T-helper 1 cell treated with Interleukin-12 subunit alpha and Interleukin-12 subunit beta and Interleukin-4 antibody, amounts not matched to agents 30 μg/mL and 1 μg/mL, for 36 hours (primary cell): ENCODE data around the gene TNFSF9.
A peak's percentile ranks its signal among the peaks of the same experiment; 100 is the strongest.
"Not testable (repeated sequence)": the region's sequence is repeated elsewhere in the genome, so short reads cannot be mapped to it uniquely, and the experiment has no call there.

Experiments
- H3K27ac Mint-ChIP-seq: one replicate; pipeline ENCODE4 v1.8.0; 2021; ENCODE audit warnings: mild to moderate bottlenecking, mixed read lengths
- H3K27me3 Mint-ChIP-seq: one replicate; pipeline ENCODE4 v1.8.0; 2021; ENCODE audit warnings: low read depth, mixed read lengths
- H3K36me3 Mint-ChIP-seq: one replicate; pipeline ENCODE4 v1.8.0; 2021; ENCODE audit warnings: low read depth, mixed read lengths
- H3K4me1 Mint-ChIP-seq: one replicate; pipeline ENCODE4 v1.8.0; 2021; ENCODE audit warnings: low read depth, mixed read lengths
- H3K4me3 Mint-ChIP-seq: one replicate; pipeline ENCODE4 v1.8.0; 2021; ENCODE audit warnings: mild to moderate bottlenecking, moderate library complexity, mixed read lengths
- H3K9me3 Mint-ChIP-seq: one replicate; pipeline ENCODE4 v1.8.0; 2021; ENCODE audit warnings: mixed read lengths

The TNFSF9 gene

GRCh38 chr19:6533746-6534418 is 3.1 kb downstream of the TNFSF9 start:
- Mint-ChIP-seq H3K4me1 (peaks cover 47% of the 10 kb centered on the region), H3K4me3 (no peak overlapping the region), H3K9me3 (no peaks in the 10 kb centered on the region), H3K27ac (no peak overlapping the region), H3K36me3 (peaks cover 14% of the 10 kb centered on the region), H3K27me3 (peaks cover 31% of the 10 kb centered on the region)

- H3K4me3 Mint-ChIP-seq: no peak overlapping the region
- H3K9me3 Mint-ChIP-seq: no peaks in the 10 kb centered on the region
- peaks cover 26% of the 10 kb centered on the region for H3K27me3 Mint-ChIP-seq
- H3K27ac Mint-ChIP-seq: no peak overlapping the region
- H3K36me3 Mint-ChIP-seq: peaks cover 16% of the 10 kb centered on the region
- H3K4me1 Mint-ChIP-seq: peaks cover 43% of the 10 kb centered on the region
Measured at GRCh38 chr19:6534451-6535093, 3.7 kb downstream of the TNFSF9 start.

- Mint-ChIP-seq H3K27ac (peak overlapping the region; percentile 79), H3K27me3 (peaks cover 16% of the 10 kb centered on the region), H3K9me3 (no peaks in the 10 kb centered on the region), H3K36me3 (peaks cover 16% of the 10 kb centered on the region), H3K4me3 (no peak overlapping the region), H3K4me1 (peaks cover 32% of the 10 kb centered on the region)
Measured at GRCh38 chr19:6535558-6536137, 4.8 kb downstream of the TNFSF9 start.

- no peak overlapping the region for H3K27ac Mint-ChIP-seq
- H3K27me3 Mint-ChIP-seq: peaks cover 3% of the 10 kb centered on the region
- no peak overlapping the region for H3K4me3 Mint-ChIP-seq
- H3K9me3 Mint-ChIP-seq: no peaks in the 10 kb centered on the region
- H3K36me3 Mint-ChIP-seq: peaks cover 10% of the 10 kb centered on the region
- peaks cover 17% of the 10 kb centered on the region for H3K4me1 Mint-ChIP-seq
Measured at GRCh38 chr19:6539514-6539913, 8.7 kb downstream of the TNFSF9 start.

- Mint-ChIP-seq H3K27me3 (peaks cover 3% of the 10 kb centered on the region), H3K4me1 (peaks cover 11% of the 10 kb centered on the region), H3K36me3 (peaks cover 6% of the 10 kb centered on the region), H3K27ac (no peak overlapping the region), H3K9me3 (no peaks in the 10 kb centered on the region), H3K4me3 (no peak overlapping the region)
Measured at GRCh38 chr19:6540918-6541689, 10.3 kb downstream of the TNFSF9 start.

- Mint-ChIP-seq H3K27ac (peak overlapping the region; percentile 49), H3K4me3 (no peak overlapping the region), H3K4me1 (no peaks in the 10 kb centered on the region)
Measured at GRCh38 chr19:6543866-6544347, 13.1 kb downstream of the TNFSF9 start.

GRCh38 chr19:6550679-6551078 is 19.9 kb downstream of the TNFSF9 start:
- not testable (repeated sequence) for H3K36me3 Mint-ChIP-seq, H3K4me1 Mint-ChIP-seq, H3K4me3 Mint-ChIP-seq, H3K27me3 Mint-ChIP-seq, H3K9me3 Mint-ChIP-seq, H3K27ac Mint-ChIP-seq

More at GRCh38 chr19:6543866-6544347, 13.1 kb downstream of the TNFSF9 start:
- H3K36me3 Mint-ChIP-seq: peaks cover 2% of the 10 kb centered on the region
- H3K9me3 Mint-ChIP-seq: peaks cover 4% of the 10 kb centered on the region
- H3K27me3 Mint-ChIP-seq: peaks cover 3% of the 10 kb centered on the region

- Mint-ChIP-seq H3K36me3 (no peaks in the 10 kb centered on the region), H3K4me1 (peaks cover 3% of the 10 kb centered on the region), H3K27ac (no peak overlapping the region), H3K27me3 (no peaks in the 10 kb centered on the region), H3K9me3 (peaks cover 4% of the 10 kb centered on the region), H3K4me3 (no peak overlapping the region)
Measured at GRCh38 chr19:6551091-6551490, 20.3 kb downstream of the TNFSF9 start.

GRCh38 chr19:6551607-6552450 is 21.0 kb downstream of the TNFSF9 start:
- Mint-ChIP-seq H3K36me3 (no peaks in the 10 kb centered on the region), H3K27ac (no peak overlapping the region), H3K4me3 (no peak overlapping the region), H3K9me3 (peaks cover 4% of the 10 kb centered on the region), H3K27me3 (no peaks in the 10 kb centered on the region), H3K4me1 (peaks cover 4% of the 10 kb centered on the region)

GRCh38 chr19:6556043-6556449 is 25.2 kb downstream of the TNFSF9 start:
- no peak overlapping the region for H3K4me3 Mint-ChIP-seq
- no peaks in the 10 kb centered on the region for H3K9me3 Mint-ChIP-seq
- no peaks in the 10 kb centered on the region for H3K27me3 Mint-ChIP-seq

GRCh38 chr19:6556480-6557195 is 25.8 kb downstream of the TNFSF9 start:
- H3K27me3 Mint-ChIP-seq: peaks cover under 1% of the 10 kb centered on the region
- H3K9me3 Mint-ChIP-seq: no peaks in the 10 kb centered on the region
- H3K36me3 Mint-ChIP-seq: no peaks in the 10 kb centered on the region
- no peak overlapping the region for H3K27ac Mint-ChIP-seq
- no peak overlapping the region for H3K4me3 Mint-ChIP-seq
- peaks cover 12% of the 10 kb centered on the region for H3K4me1 Mint-ChIP-seq

More at GRCh38 chr19:6556043-6556449, 25.2 kb downstream of the TNFSF9 start:
- Mint-ChIP-seq H3K4me1 (peaks cover 12% of the 10 kb centered on the region), H3K27ac (no peak overlapping the region), H3K36me3 (no peaks in the 10 kb centered on the region)

- H3K4me1 Mint-ChIP-seq, H3K4me3 Mint-ChIP-seq, H3K36me3 Mint-ChIP-seq, H3K27ac Mint-ChIP-seq: not testable (repeated sequence)
- Mint-ChIP-seq H3K9me3 (peaks cover 18% of the 10 kb centered on the region), H3K27me3 (peaks cover 15% of the 10 kb centered on the region)
Measured at GRCh38 chr19:6562437-6562836, 31.6 kb downstream of the TNFSF9 start.

GRCh38 chr19:6564393-6564792 is 33.6 kb downstream of the TNFSF9 start:
- peaks cover 2% of the 10 kb centered on the region for H3K36me3 Mint-ChIP-seq
- no peak overlapping the region for H3K4me3 Mint-ChIP-seq
- H3K4me1 Mint-ChIP-seq: peaks cover 2% of the 10 kb centered on the region
- peaks cover 20% of the 10 kb centered on the region for H3K27me3 Mint-ChIP-seq
- no peak overlapping the region for H3K27ac Mint-ChIP-seq
- H3K9me3 Mint-ChIP-seq: peaks cover 18% of the 10 kb centered on the region
